Central memory CD8-positive, alpha-beta T cell (primary cell): ENCODE results near the gene JHY.
A peak's percentile ranks its signal among the peaks of the same experiment; 100 is the strongest.

ENCODE experiments used
- ATAC-seq: fragments of 150-1000 bp; cut with Tn5 transposase; replicated peaks from 2 replicates; pipeline ENCODE4 v1.10.0; 2022; ENCODE audit warnings: mild to moderate bottlenecking, moderate FRiP score, moderate number of reproducible peaks; ENCODE audit not compliant: poor library complexity, severe bottlenecking; ENCODE audit errors: extremely low read depth
- DNase-seq, 2 donors: peaks; one replicate each; pipeline ENCODE4 v3.0.0; 2021; ENCODE audit warnings: low spot score in 2 of 2
- H3K27ac Mint-ChIP-seq: one replicate; pipeline ENCODE4 v1.8.0; 2022; ENCODE audit warnings: low read depth, mild to moderate bottlenecking, moderate library complexity, mixed read lengths
- H3K27me3 Mint-ChIP-seq: one replicate; pipeline ENCODE4 v1.8.0; 2022; ENCODE audit warnings: mixed read lengths
- H3K36me3 Mint-ChIP-seq: one replicate; pipeline ENCODE4 v1.8.0; 2022; ENCODE audit warnings: mild to moderate bottlenecking, moderate library complexity, mixed read lengths; ENCODE audit not compliant: insufficient read depth
- H3K4me1 Mint-ChIP-seq: one replicate; pipeline ENCODE4 v1.8.0; 2022; ENCODE audit warnings: mixed read lengths
- H3K4me3 Mint-ChIP-seq: one replicate; pipeline ENCODE4 v1.8.0; 2022; ENCODE audit warnings: mild to moderate bottlenecking, moderate library complexity, mixed read lengths
- H3K9me3 Mint-ChIP-seq: one replicate; pipeline ENCODE4 v1.8.0; 2022; ENCODE audit warnings: mixed read lengths

Gene JHY

GRCh38 chr11:122922893-122923292 is 40.3 kb downstream of the JHY start:
- Mint-ChIP-seq H3K36me3 (peaks cover 4% of the 10 kb centered on the region), H3K4me3 (no peak overlapping the region), H3K27ac (no peak overlapping the region), H3K27me3 (no peaks in the 10 kb centered on the region), H3K4me1 (no peaks in the 10 kb centered on the region), H3K9me3 (no peaks in the 10 kb centered on the region)
- ATAC-seq (no peak), DNase-seq (no peak)

- Mint-ChIP-seq H3K9me3 (no peaks in the 10 kb centered on the region), H3K4me1 (no peaks in the 10 kb centered on the region), H3K27me3 (no peaks in the 10 kb centered on the region), H3K27ac (no peak overlapping the region), H3K36me3 (peaks cover 4% of the 10 kb centered on the region), H3K4me3 (no peak overlapping the region)
- ATAC-seq (no peak), DNase-seq (no peak)
Measured at GRCh38 chr11:122923302-122923701, 40.7 kb downstream of the JHY start.

- H3K27ac Mint-ChIP-seq, result no peak overlapping the region
- ATAC-seq, result no peak
- no peaks in the 10 kb centered on the region for H3K36me3 Mint-ChIP-seq
- no peaks in the 10 kb centered on the region for H3K9me3 Mint-ChIP-seq
- H3K27me3 Mint-ChIP-seq, result no peaks in the 10 kb centered on the region
- H3K4me1 Mint-ChIP-seq, result no peaks in the 10 kb centered on the region
- no peak for DNase-seq
- no peak overlapping the region for H3K4me3 Mint-ChIP-seq
Measured at GRCh38 chr11:122931510-122931909, 49.0 kb downstream of the JHY start.

GRCh38 chr11:122933416-122933815 is 50.9 kb downstream of the JHY start:
- H3K36me3 Mint-ChIP-seq, result no peaks in the 10 kb centered on the region
- no peak for DNase-seq
- no peaks in the 10 kb centered on the region for H3K9me3 Mint-ChIP-seq
- no peak overlapping the region for H3K4me3 Mint-ChIP-seq
- no peak overlapping the region for H3K27ac Mint-ChIP-seq
- H3K4me1 Mint-ChIP-seq, result no peaks in the 10 kb centered on the region
- no peaks in the 10 kb centered on the region for H3K27me3 Mint-ChIP-seq
- ATAC-seq, result no peak

- Mint-ChIP-seq H3K4me1 (no peaks in the 10 kb centered on the region), H3K4me3 (no peak overlapping the region), H3K36me3 (no peaks in the 10 kb centered on the region), H3K9me3 (no peaks in the 10 kb centered on the region), H3K27me3 (no peaks in the 10 kb centered on the region), H3K27ac (no peak overlapping the region)
- ATAC-seq, result no peak
- DNase-seq, result no peak
Measured at GRCh38 chr11:122937983-122938382, 55.4 kb downstream of the JHY start.

- no peaks in the 10 kb centered on the region for H3K27me3 Mint-ChIP-seq
- DNase-seq (no peak), ATAC-seq (no peak)
- no peak overlapping the region for H3K4me3 Mint-ChIP-seq
- no peaks in the 10 kb centered on the region for H3K9me3 Mint-ChIP-seq
- H3K4me1 Mint-ChIP-seq, result no peaks in the 10 kb centered on the region
- no peaks in the 10 kb centered on the region for H3K36me3 Mint-ChIP-seq
- no peak overlapping the region for H3K27ac Mint-ChIP-seq
Measured at GRCh38 chr11:122938557-122938956, 56.0 kb downstream of the JHY start.

DNA sequence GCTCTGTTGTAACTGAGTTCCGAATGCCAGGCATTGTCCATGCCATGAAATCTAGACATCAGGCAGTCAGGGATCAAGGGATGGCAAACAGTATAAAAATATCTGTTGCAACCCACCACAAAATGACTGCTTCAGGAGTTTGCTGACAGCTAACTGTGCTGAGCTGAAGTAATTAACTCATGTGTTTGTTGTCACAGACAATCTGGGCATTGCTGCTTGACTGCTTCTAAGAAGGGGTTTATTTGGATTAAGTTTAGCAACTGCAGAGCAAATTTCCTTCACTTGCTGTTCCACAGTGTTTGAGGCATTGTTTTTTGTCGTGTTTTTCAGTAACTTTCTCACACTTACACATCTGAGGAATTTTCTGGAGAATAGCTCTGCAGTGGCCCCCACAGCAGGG is 68.7 kb downstream of the JHY start:
- Mint-ChIP-seq H3K4me3 (no peak overlapping the region), H3K9me3 (no peaks in the 10 kb centered on the region), H3K36me3 (peaks cover 11% of the 10 kb centered on the region), H3K27me3 (no peaks in the 10 kb centered on the region), H3K4me1 (peaks cover 8% of the 10 kb centered on the region), H3K27ac (no peak overlapping the region)
- no peak for ATAC-seq
- DNase-seq, result no peak

DNA sequence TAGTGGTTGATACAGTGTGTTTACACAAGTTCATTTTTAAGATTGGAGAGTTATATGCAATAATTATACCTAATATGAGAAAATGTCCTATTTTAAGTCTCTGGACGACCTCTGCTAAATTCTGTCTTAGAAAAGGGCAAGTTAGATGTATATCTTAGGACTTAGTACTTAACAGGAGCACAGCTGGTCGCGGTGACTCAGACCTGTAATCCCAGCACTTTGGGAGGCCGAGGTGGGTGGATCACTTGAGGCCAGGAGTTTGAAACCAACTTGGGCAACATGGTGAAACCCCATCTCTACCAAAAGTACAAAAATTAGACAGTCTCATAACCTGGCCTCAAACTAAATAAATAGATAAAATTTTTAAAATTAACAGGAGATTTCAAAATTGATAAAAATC is 71.9 kb downstream of the JHY start:
- H3K36me3 Mint-ChIP-seq, result peaks cover 6% of the 10 kb centered on the region
- no peak for DNase-seq
- H3K27ac Mint-ChIP-seq, result no peak overlapping the region
- ATAC-seq, result no peak
- H3K27me3 Mint-ChIP-seq, result no peaks in the 10 kb centered on the region
- H3K9me3 Mint-ChIP-seq, result no peaks in the 10 kb centered on the region
- H3K4me3 Mint-ChIP-seq, result no peak overlapping the region
- H3K4me1 Mint-ChIP-seq, result peaks cover under 1% of the 10 kb centered on the region

- no peaks in the 10 kb centered on the region for H3K4me1 Mint-ChIP-seq
- no peaks in the 10 kb centered on the region for H3K36me3 Mint-ChIP-seq
- H3K27me3 Mint-ChIP-seq, result peaks cover 38% of the 10 kb centered on the region
- ATAC-seq (no peak), DNase-seq (no peak)
- H3K27ac Mint-ChIP-seq, result no peak overlapping the region
- no peaks in the 10 kb centered on the region for H3K9me3 Mint-ChIP-seq
- no peak overlapping the region for H3K4me3 Mint-ChIP-seq
Measured at GRCh38 chr11:122963961-122964360, 81.4 kb downstream of the JHY start.

DNA sequence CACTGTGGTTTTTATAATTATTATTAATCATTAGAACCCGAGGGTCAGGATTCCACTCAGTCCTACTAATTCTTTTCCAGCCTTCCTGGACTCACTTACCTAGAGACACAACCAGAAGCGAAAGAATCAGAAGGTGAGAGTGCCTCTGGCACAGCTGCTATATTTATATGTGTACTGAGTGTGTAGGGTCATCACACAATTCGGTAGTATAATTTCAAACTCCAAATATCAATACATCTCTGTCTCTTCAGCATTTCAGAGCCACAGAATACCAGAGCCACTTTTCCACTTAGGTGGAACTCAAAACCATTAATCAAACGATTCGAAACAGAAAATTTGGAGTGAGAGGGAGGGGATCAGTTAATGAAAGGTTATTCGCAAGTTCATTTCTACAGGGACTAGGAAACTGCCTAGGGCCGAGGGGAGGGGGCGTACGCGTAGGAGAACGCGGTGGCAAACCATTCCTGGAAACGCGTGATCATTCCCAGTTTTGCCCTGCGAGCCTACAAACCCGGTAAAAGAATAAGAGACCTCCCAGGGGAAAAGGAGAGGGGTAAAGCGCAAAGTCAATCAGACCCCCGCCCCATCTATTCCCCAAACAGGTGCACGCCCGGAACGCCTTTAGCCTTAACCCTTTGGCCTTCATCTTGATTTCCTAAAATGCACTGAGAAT is 93.6 kb downstream of the JHY start:
- no peak for DNase-seq
- peak overlapping the region; percentile 57 for H3K4me3 Mint-ChIP-seq
- no peak for ATAC-seq
- H3K36me3 Mint-ChIP-seq, result peaks cover 2% of the 10 kb centered on the region
- H3K9me3 Mint-ChIP-seq, result no peaks in the 10 kb centered on the region
- H3K4me1 Mint-ChIP-seq, result peaks cover 14% of the 10 kb centered on the region
- H3K27me3 Mint-ChIP-seq, result peaks cover 92% of the 10 kb centered on the region
- no peak overlapping the region for H3K27ac Mint-ChIP-seq

GRCh38 chr11:122976734-122977469 is 94.3 kb downstream of the JHY start:
- DNase-seq (no peak), ATAC-seq (no peak)
- Mint-ChIP-seq H3K4me3 (peak overlapping the region; percentile 57), H3K36me3 (peaks cover 5% of the 10 kb centered on the region), H3K4me1 (peaks cover 20% of the 10 kb centered on the region), H3K27ac (no peak overlapping the region), H3K9me3 (no peaks in the 10 kb centered on the region), H3K27me3 (peaks cover 94% of the 10 kb centered on the region)

DNA sequence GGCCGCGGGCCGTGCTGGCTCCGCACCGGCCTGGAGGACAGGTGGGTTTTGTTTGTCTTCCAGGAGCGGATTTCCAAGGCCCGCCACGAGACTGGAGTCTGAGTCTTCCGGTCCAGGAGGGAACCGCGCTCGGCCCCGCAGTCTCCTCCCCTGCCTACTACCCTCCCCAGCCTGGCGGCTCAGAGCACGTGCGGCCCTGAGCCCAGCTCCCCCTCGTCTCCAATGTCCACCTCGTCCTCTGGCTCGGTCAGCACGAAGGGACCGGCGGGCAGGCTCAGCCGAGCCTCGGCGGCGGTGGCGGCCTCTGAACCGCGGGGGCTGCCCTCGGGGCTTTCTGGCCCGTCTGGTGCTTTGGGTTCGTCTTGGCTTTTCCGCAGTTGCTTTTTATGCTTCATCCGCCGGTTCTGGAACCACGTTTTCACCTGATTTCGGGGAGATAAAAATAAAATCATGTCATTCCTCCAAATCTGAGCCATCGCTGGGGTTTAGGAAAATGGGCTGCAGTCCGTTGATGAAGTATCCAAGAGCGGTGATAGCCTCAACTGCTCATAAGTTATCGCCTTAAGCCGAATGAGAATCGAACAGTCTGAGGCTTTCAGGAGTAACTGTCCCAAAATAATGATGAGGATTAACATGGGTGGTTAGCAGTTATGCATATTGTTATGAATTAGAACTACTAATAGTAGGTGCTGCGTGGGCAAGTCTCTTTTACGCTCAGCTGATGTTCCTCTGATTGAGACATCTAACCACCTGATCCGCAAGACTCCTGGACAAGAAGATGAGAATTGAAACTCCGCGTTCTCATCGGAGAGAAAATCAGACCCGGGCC is 95.1 kb downstream of the JHY start:
- ATAC-seq (no peak), DNase-seq (no peak)
- H3K27ac Mint-ChIP-seq, result no peak overlapping the region
- H3K4me1 Mint-ChIP-seq, result peaks cover 21% of the 10 kb centered on the region
- no peak overlapping the region for H3K4me3 Mint-ChIP-seq
- peaks cover 5% of the 10 kb centered on the region for H3K36me3 Mint-ChIP-seq
- peaks cover 100% of the 10 kb centered on the region for H3K27me3 Mint-ChIP-seq
- H3K9me3 Mint-ChIP-seq, result no peaks in the 10 kb centered on the region

DNA sequence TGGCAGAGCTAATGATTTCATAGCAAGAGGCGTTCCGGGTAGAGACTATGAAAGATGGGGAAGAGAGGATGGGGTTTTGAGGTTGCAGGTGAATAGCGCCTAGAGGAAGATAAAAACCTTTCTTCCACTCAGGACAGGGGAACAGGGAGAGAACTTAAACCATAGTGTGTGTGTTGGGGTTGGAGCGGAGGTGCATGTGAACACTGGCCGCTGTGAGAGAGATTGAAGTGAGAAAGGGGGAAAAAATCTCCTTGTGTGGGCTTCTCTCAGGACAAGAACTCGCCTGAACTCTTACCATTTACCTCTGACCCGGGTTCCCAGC is 95.7 kb downstream of the JHY start:
- ATAC-seq (no peak), DNase-seq (no peak)
- Mint-ChIP-seq H3K27ac (no peak overlapping the region), H3K36me3 (peaks cover 5% of the 10 kb centered on the region), H3K9me3 (no peaks in the 10 kb centered on the region), H3K4me3 (no peak overlapping the region), H3K27me3 (peaks cover 100% of the 10 kb centered on the region), H3K4me1 (peaks cover 26% of the 10 kb centered on the region)
